DOHH2 (cell line): Measurements from ENCODE around the gene CAPS.
A peak's percentile ranks its signal among the peaks of the same experiment; 100 is the strongest.

Experiments used
- H3F3A ChIP-seq: fragments of 200-600 bp; sonication (generic), shearing (Covaris generic); 2 replicates; pipeline ENCODE4 v1.6.0; 2016; ENCODE audit warnings: antibody characterized with exemption, mild to moderate bottlenecking; ENCODE audit not compliant: control insufficient read depth, insufficient read depth
- H3K27ac ChIP-seq: fragments of 200-600 bp; sonication (generic); 2 replicates; pipeline ENCODE4 v1.5.1; 2014; ENCODE audit warnings: low read depth, mild to moderate bottlenecking, low read length, moderate library complexity
- H3K27me3 ChIP-seq: fragments of 200-600 bp; sonication (generic); 2 replicates; pipeline ENCODE4 v1.6.1; 2014; ENCODE audit warnings: mild to moderate bottlenecking, low read length, mixed read lengths; ENCODE audit not compliant: control insufficient read depth
- H3K36me3 ChIP-seq: fragments of 200-600 bp; sonication (generic); 2 replicates; pipeline ENCODE4 v1.6.1; 2014; ENCODE audit warnings: mild to moderate bottlenecking, low read length, moderate library complexity, mixed read lengths; ENCODE audit not compliant: control insufficient read depth
- H3K4me1 ChIP-seq: fragments of 200-600 bp; sonication (generic); 2 replicates; pipeline ENCODE4 v1.6.1; 2014; ENCODE audit warnings: mild to moderate bottlenecking, low read length, mixed read lengths; ENCODE audit not compliant: control insufficient read depth
- H3K4me2 ChIP-seq: fragments of 200-600 bp; sonication (generic); 2 replicates; pipeline ENCODE4 v1.6.0; 2014; ENCODE audit warnings: mild to moderate bottlenecking, low read length, moderate library complexity
- H3K4me3 ChIP-seq: fragments of 200-600 bp; sonication (generic); 2 replicates; pipeline ENCODE4 v1.5.1; 2014; ENCODE audit warnings: mild to moderate bottlenecking, low read length, mixed read lengths
- H3K79me2 ChIP-seq: fragments of 200-600 bp; sonication (generic); 2 replicates; pipeline ENCODE4 v1.6.1; 2014; ENCODE audit warnings: mild to moderate bottlenecking, low read length, mixed read lengths; ENCODE audit not compliant: control insufficient read depth
- H3K9me2 ChIP-seq: fragments of 200-600 bp; sonication (generic); replicated peaks from 2 replicates; pipeline ENCODE4 v1.6.1; 2014; ENCODE audit warnings: mild to moderate bottlenecking, low read length, mixed read lengths; ENCODE audit not compliant: control insufficient read depth
- H3K9me3 ChIP-seq: fragments of 200-600 bp; sonication (generic); 2 replicates; pipeline ENCODE4 v1.6.1; 2014; ENCODE audit warnings: antibody characterized with exemption, low read length, mixed read lengths; ENCODE audit not compliant: control insufficient read depth, insufficient read depth
- H4K20me1 ChIP-seq: fragments of 200-600 bp; sonication (generic); 2 replicates; pipeline ENCODE4 v1.6.0; 2014; ENCODE audit warnings: low read depth, mild to moderate bottlenecking, antibody characterized with exemption, low read length, moderate library complexity; ENCODE audit not compliant: control insufficient read depth, insufficient read depth
- CTCF ChIP-seq: fragments of 200-600 bp; sonication (generic); IDR thresholded peaks from one replicate; pipeline ENCODE4 v1.5.1; 2014; ENCODE audit warnings: antibody characterized with exemption, mild to moderate bottlenecking, low read depth, low read length; ENCODE audit not compliant: poor library complexity, severe bottlenecking
- EZH2phosphoT487 ChIP-seq: fragments of 200-600 bp; sonication (generic); IDR thresholded peaks from 2 replicates; pipeline ENCODE4 v1.6.1; 2017; ENCODE audit warnings: borderline replicate concordance, mild to moderate bottlenecking, antibody characterized with exemption, low read length, moderate library complexity, mixed read lengths

The CAPS gene

GRCh38 chr19:5895890-5896289 lies 18.2 kb upstream of the CAPS start:
- peaks cover 29% of the 10 kb centered on the region for H3K36me3 ChIP-seq
- H3F3A ChIP-seq, result 0 out of 2 replicates have a peak, but pooled peaks cover 5% of the 10 kb centered on the region
- TF ChIP-seq CTCF (no peak), EZH2phosphoT487 (no peak)
- no peak overlapping the region for H3K4me2 ChIP-seq
- peaks cover 31% of the 10 kb centered on the region for H3K79me2 ChIP-seq
- peaks cover under 1% of the 10 kb centered on the region for H3K4me1 ChIP-seq
- H3K27ac ChIP-seq, result no peak overlapping the region
- no peaks in the 10 kb centered on the region for H3K9me2 ChIP-seq
- no peak overlapping the region for H3K4me3 ChIP-seq
- H3K9me3 ChIP-seq, result no peaks in the 10 kb centered on the region
- H4K20me1 ChIP-seq, result no peaks in the 10 kb centered on the region
- H3K27me3 ChIP-seq, result no peaks in the 10 kb centered on the region; the same call in 1 of the 2 replicates

GRCh38 chr19:5896365-5897076 lies 17.5 kb upstream of the CAPS start:
- Histone ChIP-seq H3K9me3 (no peaks in the 10 kb centered on the region), H3K4me3 (no peak overlapping the region), H3K27me3 (no peaks in the 10 kb centered on the region; the same call in 1 of the 2 replicates), H3K36me3 (peaks cover 33% of the 10 kb centered on the region), H3K9me2 (no peaks in the 10 kb centered on the region), H3K27ac (no peak overlapping the region), H4K20me1 (no peaks in the 10 kb centered on the region), H3K79me2 (peaks cover 37% of the 10 kb centered on the region), H3K4me2 (no peak overlapping the region), H3K4me1 (peaks cover 7% of the 10 kb centered on the region), H3F3A (0 out of 2 replicates have a peak, but pooled peaks cover 5% of the 10 kb centered on the region)
- TF ChIP-seq EZH2phosphoT487 (no peak), CTCF (no peak)

GRCh38 chr19:5897189-5897969 lies 16.7 kb upstream of the CAPS start:
- Histone ChIP-seq H3K9me2 (no peaks in the 10 kb centered on the region), H3F3A (0 out of 2 replicates have a peak, but pooled peaks cover 5% of the 10 kb centered on the region), H3K4me3 (no peak overlapping the region), H3K79me2 (peaks cover 46% of the 10 kb centered on the region), H3K36me3 (peaks cover 35% of the 10 kb centered on the region), H3K4me2 (no peak overlapping the region), H4K20me1 (no peaks in the 10 kb centered on the region), H3K27me3 (no peaks in the 10 kb centered on the region), H3K9me3 (no peaks in the 10 kb centered on the region), H3K4me1 (peaks cover 12% of the 10 kb centered on the region), H3K27ac (no peak overlapping the region)
- TF ChIP-seq EZH2phosphoT487, result no peak
- peak; percentile 32 for TF ChIP-seq CTCF
